Lower leg skin (tissue), 4 donors: ENCODE results near the gene LACTBL1. TPM values are rescaled to one million over a fixed set of nuclear protein-coding genes. Genes with fewer than 3 reads are reported as not detected.
"Not testable (repeated sequence)": the region's sequence is repeated elsewhere in the genome, so short reads cannot be mapped to it uniquely, and the experiment has no call there.

Experiments used
- DNase-seq, 2 donors: peaks; one replicate each; pipeline ENCODE4 v3.0.0-alpha.2; 2019; ENCODE audit warnings: low spot score in 2 of 2
- H3K4me3 ChIP-seq: fragments of 200-600 bp; sonication (generic); 2 replicates; pipeline ENCODE4 v1.5.1; 2017; ENCODE audit warnings: mild to moderate bottlenecking, low read depth; ENCODE audit not compliant: poor library complexity, severe bottlenecking
- CTCF ChIP-seq, 3 donors: fragments of 450-650 bp; IDR thresholded peaks; one replicate each; pipeline ENCODE4 v1.5.1; 2016; ENCODE audit warnings: antibody characterized with exemption in 3 of 3, mild to moderate bottlenecking in 3 of 3, moderate library complexity in 2 of 3
- POLR2A ChIP-seq, 2 donors: fragments of 450-650 bp; IDR thresholded peaks; one replicate each; pipeline ENCODE4 v1.6.1; 2016 to 2017; ENCODE audit warnings: antibody characterized with exemption in 2 of 2, mild to moderate bottlenecking in 1 of 2, moderate library complexity in 1 of 2
- WGBS, 2 donors: methylation state at CpG; one replicate each; pipeline ENCODE4 v1.1.5; 2018; 5-methylcytosine and 5-hydroxymethylcytosine counted together
- intact Hi-C: fragments of 100-400 bp; cut with DNase I; formaldehyde crosslinking; loops from one replicate; pipeline ENCODE4 v1.15.0; 2023; ENCODE audit warnings: low total_unique reads
- total RNA-seq, 4 donors: library from RNA; depleted of rRNA; stranded (reverse); fragments of >200 nt; gene quantifications; one replicate each; pipeline ENCODE4 v1.1.0, GENCODE V29; 2016

The LACTBL1 gene
- total RNA-seq, 4 donors from 2014 or later: not detected

- no peak for DNase-seq
- intact Hi-C loops: no loop called here
- no peak for TF ChIP-seq POLR2A (IDR thresholded peaks at IDR 0.05)
- no peak for TF ChIP-seq CTCF (IDR thresholded peaks at IDR 0.05)
- 58% methylated on average over 3 of the region's 3 CpGs for WGBS, 2 donors
- H3K4me3 ChIP-seq: no peak overlapping the region
Observed at GRCh38 chr1:22951796-22952195, 20.9 kb downstream of the LACTBL1 start.

GRCh38 chr1:22949822-22950331, 22.8 kb downstream of the LACTBL1 start:
- 40 to 44% methylated on average over 5 of the region's 5 CpGs for WGBS, 2 donors
- no peak overlapping the region for H3K4me3 ChIP-seq
- no peak for DNase-seq
- intact Hi-C loops: no loop called here
- no peak for TF ChIP-seq POLR2A (IDR thresholded peaks at IDR 0.05)

GRCh38 chr1:22945171-22945570, 27.5 kb downstream of the LACTBL1 start:
- peak in 1 of 2 donors; percentile 52 for DNase-seq
- intact Hi-C loops: not testable (repeated sequence)
- WGBS, 2 donors: 95 to 98% methylated on average over 5 of the region's 5 CpGs

GRCh38 chr1:22944346-22945055, 28.2 kb downstream of the LACTBL1 start:
- H3K4me3 ChIP-seq: no peak overlapping the region
- intact Hi-C loops: no loop called here
- TF ChIP-seq CTCF (IDR thresholded peaks at IDR 0.05): no peak
- TF ChIP-seq POLR2A (IDR thresholded peaks at IDR 0.05): no peak
- 79 to 81% methylated on average over 4 of the region's 4 CpGs for WGBS, 2 donors
- DNase-seq: peak in 1 of 2 donors; percentile 63

More at GRCh38 chr1:22945171-22945570, 27.5 kb downstream of the LACTBL1 start:
- not testable (repeated sequence) for H3K4me3 ChIP-seq

GRCh38 chr1:22941257-22941656, 31.4 kb downstream of the LACTBL1 start:
- WGBS, 2 donors: 71 to 74% methylated on average over 2 of the region's 2 CpGs
- no peak overlapping the region for H3K4me3 ChIP-seq
- intact Hi-C loops: no loop called here
- peak in 1 of 2 donors; percentile 17 for DNase-seq
- TF ChIP-seq POLR2A (IDR thresholded peaks at IDR 0.05): no peak
- TF ChIP-seq CTCF (IDR thresholded peaks at IDR 0.05): no peak

- WGBS, 2 donors: 56 to 93% methylated on average over 2 of the region's 2 CpGs
- no peak overlapping the region for H3K4me3 ChIP-seq
- intact Hi-C loops: no loop called here
- no peak for TF ChIP-seq CTCF (IDR thresholded peaks at IDR 0.05)
- TF ChIP-seq POLR2A (IDR thresholded peaks at IDR 0.05): no peak
- peak in 1 of 2 donors; percentile 58 for DNase-seq
Observed at GRCh38 chr1:22936681-22937080, 36.0 kb downstream of the LACTBL1 start.

GRCh38 chr1:22935433-22935832, 37.2 kb downstream of the LACTBL1 start:
- intact Hi-C loops: no loop called here
- TF ChIP-seq POLR2A (IDR thresholded peaks at IDR 0.05) (no peak), CTCF (IDR thresholded peaks at IDR 0.05) (no peak)
- peak in 1 of 2 donors; percentile 49 for DNase-seq
- no peak overlapping the region for H3K4me3 ChIP-seq
- WGBS, 2 donors: 96 to 98% methylated on average over 3 of the region's 3 CpGs
